Neuron (in vitro differentiated cells): Measurements from ENCODE around the gene TCF7L1.
"Not testable (repeated sequence)": the region's sequence is repeated elsewhere in the genome, so short reads cannot be mapped to it uniquely, and the experiment has no call there.

Source experiments
- H2AFZ ChIP-seq: one replicate; pipeline ENCODE4 v1.6.1; 2013; ENCODE audit warnings: low read depth, mild to moderate bottlenecking, inconsistent platforms, low read length, moderate library complexity
- H3K27me3 ChIP-seq: one replicate; pipeline ENCODE4 v1.6.1; 2013; ENCODE audit warnings: low read length; ENCODE audit not compliant: insufficient read depth
- H3K36me3 ChIP-seq: one replicate; pipeline ENCODE4 v1.6.1; 2013; ENCODE audit warnings: low read length; ENCODE audit not compliant: insufficient read depth
- H3K4me1 ChIP-seq: one replicate; pipeline ENCODE4 v1.6.1; 2013; ENCODE audit warnings: low read length; ENCODE audit not compliant: insufficient read depth
- H3K4me3 ChIP-seq: 2 replicates; pipeline ENCODE4 v1.5.1; 2013; ENCODE audit warnings: mild to moderate bottlenecking, low read length, moderate library complexity
- H3K9me3 ChIP-seq: one replicate; pipeline ENCODE4 v1.6.1; 2013; ENCODE audit warnings: low read length

Gene TCF7L1

GRCh38 chr2:85112906-85113625 is 20.1 kb upstream of the TCF7L1 start:
- no peaks in the 10 kb centered on the region for H3K27me3 ChIP-seq
- H2AFZ ChIP-seq, result no peak overlapping the region
- no peaks in the 10 kb centered on the region for H3K9me3 ChIP-seq
- H3K4me3 ChIP-seq, result no peak overlapping the region
- H3K36me3 ChIP-seq, result no peaks in the 10 kb centered on the region
- H3K4me1 ChIP-seq, result no peaks in the 10 kb centered on the region

GRCh38 chr2:85114586-85115330 is 18.4 kb upstream of the TCF7L1 start:
- Histone ChIP-seq H3K4me3 (no peak overlapping the region), H2AFZ (no peak overlapping the region)

GRCh38 chr2:85116207-85116606 is 17.0 kb upstream of the TCF7L1 start:
- H3K4me3 ChIP-seq, result no peak overlapping the region
- H2AFZ ChIP-seq, result no peak overlapping the region
- H3K4me1 ChIP-seq, result peaks cover 7% of the 10 kb centered on the region
- H3K9me3 ChIP-seq, result no peaks in the 10 kb centered on the region
- H3K36me3 ChIP-seq, result no peaks in the 10 kb centered on the region
- H3K27me3 ChIP-seq, result no peaks in the 10 kb centered on the region

More at GRCh38 chr2:85114586-85115330, 18.4 kb upstream of the TCF7L1 start:
- H3K36me3 ChIP-seq, result no peaks in the 10 kb centered on the region
- H3K27me3 ChIP-seq, result no peaks in the 10 kb centered on the region
- H3K4me1 ChIP-seq, result peaks cover 2% of the 10 kb centered on the region
- H3K9me3 ChIP-seq, result no peaks in the 10 kb centered on the region

GRCh38 chr2:85119900-85120299 is 13.3 kb upstream of the TCF7L1 start:
- H3K4me1 ChIP-seq, result peaks cover 7% of the 10 kb centered on the region
- no peaks in the 10 kb centered on the region for H3K9me3 ChIP-seq
- no peaks in the 10 kb centered on the region for H3K36me3 ChIP-seq
- no peak overlapping the region for H2AFZ ChIP-seq
- H3K4me3 ChIP-seq, result no peak overlapping the region
- H3K27me3 ChIP-seq, result no peaks in the 10 kb centered on the region

- Histone ChIP-seq H2AFZ (no peak overlapping the region), H3K36me3 (no peaks in the 10 kb centered on the region), H3K4me1 (peaks cover 7% of the 10 kb centered on the region), H3K9me3 (no peaks in the 10 kb centered on the region), H3K27me3 (no peaks in the 10 kb centered on the region), H3K4me3 (no peak overlapping the region)
Observed at GRCh38 chr2:85120363-85120762, 12.8 kb upstream of the TCF7L1 start.

GRCh38 chr2:85126462-85126861 is 6.7 kb upstream of the TCF7L1 start:
- H3K4me1 ChIP-seq, H3K9me3 ChIP-seq, H3K27me3 ChIP-seq, H3K36me3 ChIP-seq, H3K4me3 ChIP-seq, H2AFZ ChIP-seq: not testable (repeated sequence)

- no peak overlapping the region for H3K4me3 ChIP-seq
- no peaks in the 10 kb centered on the region for H3K27me3 ChIP-seq
- no peaks in the 10 kb centered on the region for H3K36me3 ChIP-seq
- no peaks in the 10 kb centered on the region for H3K9me3 ChIP-seq
- H2AFZ ChIP-seq, result no peak overlapping the region
- H3K4me1 ChIP-seq, result peaks cover 10% of the 10 kb centered on the region
Observed at GRCh38 chr2:85129861-85130260, 3.3 kb upstream of the TCF7L1 start.

- H3K4me1 ChIP-seq, result peaks cover 14% of the 10 kb centered on the region
- no peaks in the 10 kb centered on the region for H3K9me3 ChIP-seq
- H3K27me3 ChIP-seq, result no peaks in the 10 kb centered on the region
- H3K36me3 ChIP-seq, result no peaks in the 10 kb centered on the region
- no peak overlapping the region for H2AFZ ChIP-seq
- H3K4me3 ChIP-seq, result no peak overlapping the region
Observed at GRCh38 chr2:85130407-85130806, 2.8 kb upstream of the TCF7L1 start.

GRCh38 chr2:85131116-85131515 is 2.1 kb upstream of the TCF7L1 start:
- Histone ChIP-seq H3K36me3 (no peaks in the 10 kb centered on the region), H3K9me3 (no peaks in the 10 kb centered on the region), H3K4me1 (peaks cover 21% of the 10 kb centered on the region), H2AFZ (no peak overlapping the region), H3K4me3 (no peak overlapping the region), H3K27me3 (no peaks in the 10 kb centered on the region)

- no peaks in the 10 kb centered on the region for H3K9me3 ChIP-seq
- H3K4me1 ChIP-seq, result peaks cover 24% of the 10 kb centered on the region
- H3K4me3 ChIP-seq, result peak overlapping the region; percentile 68
- H2AFZ ChIP-seq, result peak overlapping the region; percentile 80
- peaks cover 4% of the 10 kb centered on the region for H3K36me3 ChIP-seq
- no peaks in the 10 kb centered on the region for H3K27me3 ChIP-seq
Observed at GRCh38 chr2:85132397-85132796, 795 bp upstream of the TCF7L1 start.

GRCh38 chr2:85133751-85134254 is 611 bp downstream of the TCF7L1 start:
- H2AFZ ChIP-seq, result peak overlapping the region; percentile 16
- H3K36me3 ChIP-seq, result peaks cover 13% of the 10 kb centered on the region
- no peaks in the 10 kb centered on the region for H3K27me3 ChIP-seq
- H3K4me3 ChIP-seq, result peak overlapping the region; percentile 68
- H3K4me1 ChIP-seq, result peaks cover 27% of the 10 kb centered on the region
- no peaks in the 10 kb centered on the region for H3K9me3 ChIP-seq

GRCh38 chr2:85134255-85134895 is 1.2 kb downstream of the TCF7L1 start:
- H3K4me1 ChIP-seq, result peaks cover 27% of the 10 kb centered on the region
- H3K4me3 ChIP-seq, result peak overlapping the region; percentile 68
- H3K9me3 ChIP-seq, result no peaks in the 10 kb centered on the region
- no peaks in the 10 kb centered on the region for H3K27me3 ChIP-seq
- peak overlapping the region; percentile 16 for H2AFZ ChIP-seq
- H3K36me3 ChIP-seq, result peaks cover 15% of the 10 kb centered on the region
